ENCODE results near the gene TP53I11. TPM values are rescaled to one million over a fixed set of nuclear protein-coding genes. Genes with fewer than 3 reads are reported as not detected.

The TP53I11 gene
- total and polyA plus RNA-seq, 2 of the 13 experiments (the other 11 are each of a cell fraction or from before 2014, with no cell fraction given): not detected

GRCh38 chr11:44992774-44993173, 42.1 kb upstream of the TP53I11 start:
- Histone ChIP-seq H3K4me2 (ENCODE audit: low read depth, low read length) (no peak overlapping the region), H3K4me3 (replicated peaks in 1 of 3; ENCODE audit: insufficient read depth in 1 of 3, low read depth in 2 of 3, low read length in 3 of 3) (no peak overlapping the region), H3K9ac (ENCODE audit: insufficient read depth, low read depth, low read length) (no peak overlapping the region), H3K36me3 (replicated peaks in 1 of 2; ENCODE audit: control insufficient read depth in 1 of 2, insufficient read depth in 2 of 2, low read length in 2 of 2) (no peaks in the 10 kb centered on the region), H2AFZ (ENCODE audit: low read length) (no peak overlapping the region), H3K27me3 (ENCODE audit: control insufficient read depth in 1 of 2, insufficient read depth in 2 of 2, low read length in 2 of 2) (peaks cover 3 to 56% of the 10 kb centered on the region in 2 experiments), H3K4me1 (ENCODE audit: insufficient read depth, low read length) (no peaks in the 10 kb centered on the region), H3K79me2 (ENCODE audit: insufficient read depth, low read length) (no peaks in the 10 kb centered on the region), H3K27ac (ENCODE audit: extremely low read length, insufficient read depth, low read length) (no peak overlapping the region), H4K20me1 (ENCODE audit: insufficient read depth, low read length) (no peaks in the 10 kb centered on the region), H3K9me3 (ENCODE audit: low read length) (no peaks in the 10 kb centered on the region)
- under 1% methylated on average over 4 of the region's 4 CpGs for WGBS (ENCODE audit: low lambda C conversion rate)
- in situ Hi-C loops (cut with HindIII; ENCODE audit: extremely low pct_ligation_motif_present, low pct_unique_long_range_greater_than_20kb) (no loop called here), intact Hi-C loops (cut with micrococcal nuclease; ENCODE audit: unreplicated experiment) (no loop called here)
- CTCF ChIA-PET (ENCODE audit: low intra/inter-chr PET ratio, low total read pairs): no interaction called here
- POLR2A ChIA-PET: no interaction called here
- ATAC-seq: no peak
- peak in 1 of 2 experiments; percentile 31; a peak in 1 of 4 replicates for TF ChIP-seq MAFK (conservative IDR thresholded peaks at IDR 0.05 in 1 of 2, IDR thresholded peaks at IDR 0.05 in 1 of 2; ENCODE audit: low read length in 2 of 2)
- no peak for TF ChIP-seq TCF12 (IDR thresholded peaks at IDR 0.05)
- no peak for TF ChIP-seq TCF12 (CRISPR knock-in tag; IDR thresholded peaks at IDR 0.05)
- TF ChIP-seq MED13 (CRISPR knock-in tag; IDR thresholded peaks at IDR 0.05): no peak
- TF ChIP-seq MLLT10 (CRISPR knock-in tag; IDR thresholded peaks at IDR 0.05): no peak
- TF ChIP-seq KAT7 (CRISPR knock-in tag; IDR thresholded peaks at IDR 0.05; ENCODE audit: borderline replicate concordance): no peak
- no TSS peak for BruUV-seq (replicated peaks)
- FAIRE-seq: no peak
- no peak for DNase-seq (ENCODE audit: low spot score)

GRCh38 chr11:44992181-44992582, 41.5 kb upstream of the TP53I11 start:
- no TSS peak for BruUV-seq (replicated peaks)
- no peaks in the 10 kb centered on the region for H4K20me1 ChIP-seq (ENCODE audit: insufficient read depth, low read length)
- in situ Hi-C loops (cut with HindIII; ENCODE audit: extremely low pct_ligation_motif_present, low pct_unique_long_range_greater_than_20kb): no loop called here
- DNase-seq (ENCODE audit: low spot score) (no peak), ATAC-seq (no peak), FAIRE-seq (no peak)
- H3K9me3 ChIP-seq (ENCODE audit: low read length): no peaks in the 10 kb centered on the region
- H3K27me3 ChIP-seq (ENCODE audit: control insufficient read depth in 1 of 2, insufficient read depth in 2 of 2, low read length in 2 of 2): peaks cover 3 to 60% of the 10 kb centered on the region in 2 experiments
- ChIA-PET POLR2A (no interaction called here), CTCF (ENCODE audit: low intra/inter-chr PET ratio, low total read pairs) (no interaction called here)
- H3K9ac ChIP-seq (ENCODE audit: insufficient read depth, low read depth, low read length): no peak overlapping the region
- no peak overlapping the region for H3K4me2 ChIP-seq (ENCODE audit: low read depth, low read length)
- H3K27ac ChIP-seq (ENCODE audit: extremely low read length, insufficient read depth, low read length): no peak overlapping the region
- no peaks in the 10 kb centered on the region for H3K79me2 ChIP-seq (ENCODE audit: insufficient read depth, low read length)
- intact Hi-C loops (cut with micrococcal nuclease; ENCODE audit: unreplicated experiment): no loop called here
- no peak overlapping the region for H2AFZ ChIP-seq (ENCODE audit: low read length)
- H3K36me3 ChIP-seq (replicated peaks in 1 of 2; ENCODE audit: control insufficient read depth in 1 of 2, insufficient read depth in 2 of 2, low read length in 2 of 2): no peaks in the 10 kb centered on the region
- no peaks in the 10 kb centered on the region for H3K4me1 ChIP-seq (ENCODE audit: insufficient read depth, low read length)
- WGBS (ENCODE audit: low lambda C conversion rate): 0% methylated on average over 1 of the region's 3 CpGs
- TF ChIP-seq RBFOX2 (IDR thresholded peaks at IDR 0.05; ENCODE audit: low read depth, low read length) (no peak), PAWR (CRISPR knock-in tag; IDR thresholded peaks at IDR 0.05; ENCODE audit: borderline replicate concordance) (no peak), ZNF121 (CRISPR knock-in tag; IDR thresholded peaks at IDR 0.05) (no peak), GATAD1 (CRISPR knock-in tag; IDR thresholded peaks at IDR 0.05) (no peak), ZNF607 (CRISPR knock-in tag; IDR thresholded peaks at IDR 0.05; ENCODE audit: borderline replicate concordance) (no peak), ISL2 (CRISPR knock-in tag; IDR thresholded peaks at IDR 0.05) (no peak), ZNF770 (CRISPR knock-in tag; IDR thresholded peaks at IDR 0.05) (no peak), TMF1 (CRISPR knock-in tag; IDR thresholded peaks at IDR 0.05; ENCODE audit: low read depth) (no peak), FOXM1 (CRISPR knock-in tag; IDR thresholded peaks at IDR 0.05) (no peak), ZNF569 (CRISPR knock-in tag; IDR thresholded peaks at IDR 0.05; ENCODE audit: borderline replicate concordance) (no peak), THAP11 (CRISPR knock-in tag; IDR thresholded peaks at IDR 0.05) (no peak)
- H3K4me3 ChIP-seq (replicated peaks in 1 of 3; ENCODE audit: insufficient read depth in 1 of 3, low read depth in 2 of 3, low read length in 3 of 3): no peak overlapping the region

Data from HepG2 (cell line).